Activated naive CD8-positive, alpha-beta T cell treated with anti-CD3 and anti-CD28 coated beads for 36 hours (primary cell): Measurements from ENCODE around the gene RSAD1. TPM values are rescaled to one million over a fixed set of nuclear protein-coding genes. Genes with fewer than 3 reads are reported as not detected.

Experiments used
- DNase-seq: peaks from one replicate; pipeline ENCODE4 v3.0.0; 2021
- H3K27ac Mint-ChIP-seq: one replicate; pipeline ENCODE4 v1.8.0; 2022; ENCODE audit warnings: mild to moderate bottlenecking, moderate library complexity, mixed read lengths
- H3K27me3 Mint-ChIP-seq: one replicate; pipeline ENCODE4 v1.8.0; 2022; ENCODE audit warnings: mild to moderate bottlenecking, mixed read lengths
- H3K36me3 Mint-ChIP-seq: one replicate; pipeline ENCODE4 v1.8.0; 2021; ENCODE audit warnings: mild to moderate bottlenecking, mixed read lengths
- H3K4me1 Mint-ChIP-seq: one replicate; pipeline ENCODE4 v1.8.0; 2021; ENCODE audit warnings: mixed read lengths
- H3K4me3 Mint-ChIP-seq: one replicate; pipeline ENCODE4 v1.8.0; 2022; ENCODE audit warnings: mild to moderate bottlenecking, moderate library complexity, mixed read lengths
- H3K9me3 Mint-ChIP-seq: one replicate; pipeline ENCODE4 v1.8.0; 2022; ENCODE audit warnings: mixed read lengths
- total RNA-seq, 2 experiments: library from RNA; stranded (reverse); gene quantifications; one replicate each; pipeline ENCODE4 v1.2.3, GENCODE V29; 2021

RSAD1 gene
- total RNA-seq, 2 experiments from 2014 or later, result 36.5 to 37.0 TPM

DNA sequence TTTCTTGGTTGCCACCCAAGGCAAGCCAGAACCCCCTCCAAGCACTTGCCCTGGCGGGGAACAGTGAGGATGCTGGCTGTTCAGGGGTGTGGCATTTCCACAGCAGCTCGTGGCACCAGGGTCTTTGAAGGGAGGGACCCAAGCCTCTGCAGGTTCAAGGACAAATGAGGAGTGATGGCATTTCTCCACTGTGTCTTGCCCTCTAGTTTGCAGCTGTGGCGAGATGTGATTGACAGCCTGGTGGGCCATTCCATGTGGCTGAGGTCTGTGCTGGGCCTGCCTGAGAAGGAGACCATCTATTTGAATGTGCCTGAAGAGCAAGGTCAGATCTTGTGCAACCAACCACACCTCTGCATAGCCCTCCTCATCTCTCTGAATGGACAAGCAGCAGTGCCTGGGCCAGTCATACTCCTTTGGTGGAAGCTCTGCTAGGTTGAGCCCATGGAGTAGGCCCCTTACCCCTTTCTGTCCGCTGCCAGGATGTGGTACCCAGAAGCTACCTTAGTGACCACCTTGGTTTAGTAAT lies 49.4 kb downstream of the RSAD1 start:
- Mint-ChIP-seq H3K27me3 (peaks cover 47% of the 10 kb centered on the region), H3K4me1 (no peaks in the 10 kb centered on the region), H3K9me3 (no peaks in the 10 kb centered on the region), H3K27ac (no peak overlapping the region), H3K36me3 (no peaks in the 10 kb centered on the region), H3K4me3 (no peak overlapping the region)
- DNase-seq, result no peak

DNA sequence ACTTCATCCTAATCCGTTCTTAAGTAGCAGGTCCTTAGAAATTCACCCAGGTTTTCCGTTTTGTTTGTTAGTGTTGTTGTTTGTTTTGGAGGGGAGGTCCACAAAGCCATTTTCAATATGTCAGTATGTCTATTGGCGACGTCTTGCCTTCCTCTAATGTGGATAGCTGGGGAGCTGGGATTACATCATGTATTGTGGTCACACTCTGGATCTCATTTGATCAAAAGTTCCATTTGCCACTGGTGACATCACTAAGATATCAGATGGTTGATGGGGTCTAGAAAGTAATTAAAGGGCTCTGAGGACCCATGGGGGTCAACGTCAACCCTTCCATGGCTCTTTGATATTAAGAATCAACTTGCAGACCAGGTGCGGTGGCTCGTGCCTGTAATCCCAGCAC lies 51.2 kb downstream of the RSAD1 start:
- Mint-ChIP-seq H3K36me3 (no peaks in the 10 kb centered on the region), H3K4me3 (no peak overlapping the region), H3K9me3 (no peaks in the 10 kb centered on the region), H3K27ac (no peak overlapping the region), H3K4me1 (peaks cover 13% of the 10 kb centered on the region), H3K27me3 (peaks cover 64% of the 10 kb centered on the region)
- no peak for DNase-seq

DNA sequence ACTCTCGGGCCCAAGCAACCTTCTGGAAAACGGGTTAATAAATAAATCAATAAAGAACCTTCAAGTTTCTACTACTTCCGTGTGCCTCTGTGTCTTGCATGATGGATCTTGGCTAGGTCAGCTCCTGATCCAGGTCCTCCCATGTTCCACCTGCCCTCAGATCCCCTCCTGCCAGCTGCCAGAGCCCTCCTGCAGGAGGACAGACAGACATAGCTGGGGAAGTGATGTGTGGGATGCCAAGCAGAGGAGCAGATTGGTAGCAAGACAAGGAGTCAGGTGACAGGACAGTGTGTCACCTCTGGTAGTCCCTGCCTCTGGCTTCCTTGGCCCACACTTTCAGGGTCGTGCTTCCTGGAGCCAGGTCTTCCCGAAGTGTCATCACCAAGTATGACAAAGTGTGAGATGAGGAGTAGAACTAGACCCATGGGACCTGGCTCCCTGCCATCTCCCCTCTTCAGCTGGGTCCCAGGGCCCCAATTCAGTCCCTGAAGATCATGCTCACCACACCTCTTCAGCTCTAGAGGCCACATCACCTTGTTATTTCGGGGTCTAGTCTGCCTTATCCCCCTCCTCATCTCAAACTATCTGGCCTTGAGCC lies 52.9 kb downstream of the RSAD1 start:
- Mint-ChIP-seq H3K36me3 (no peaks in the 10 kb centered on the region), H3K4me1 (peaks cover 13% of the 10 kb centered on the region)

DNA sequence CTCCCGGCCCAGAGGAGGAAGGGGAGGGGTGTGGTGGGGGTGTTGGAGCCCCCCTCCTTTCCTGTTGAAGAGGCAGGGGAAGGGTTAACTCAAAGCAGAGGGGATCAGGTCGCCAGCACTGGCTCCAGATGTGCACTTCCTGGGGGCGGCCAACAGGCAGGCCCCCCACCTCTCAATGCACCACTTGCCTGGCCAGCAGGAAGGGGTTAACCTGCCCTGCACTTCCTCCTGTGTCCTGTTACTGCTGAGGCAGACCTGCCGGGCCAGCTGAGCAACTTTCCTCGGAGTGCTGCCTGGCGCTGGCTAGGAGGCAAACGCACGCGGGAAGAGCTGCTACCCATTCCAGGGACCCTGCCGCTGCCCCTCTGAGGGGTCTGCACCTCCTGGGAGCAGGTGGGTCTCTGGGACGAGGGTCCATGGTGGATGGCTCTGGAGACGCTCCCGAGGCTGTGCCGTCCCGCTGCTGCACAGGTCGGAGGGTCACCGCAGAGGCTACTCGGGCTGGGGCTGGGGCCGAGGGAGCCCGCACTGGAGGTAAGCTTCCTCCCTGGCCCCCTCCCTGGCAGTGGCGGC lies 53.9 kb downstream of the RSAD1 start, which contains the start of gene EPN3:
TSS of gene EPN3 (plus strand) at position 284 of the 573 bp plus-strand sequence. CDS start 3,822 bp downstream, outside the sequence.
- Mint-ChIP-seq H3K4me3 (no peak within 1 kb of the TSS), H3K27ac (no peak within 1 kb of the TSS), H3K27me3 (peaks cover 67% of the 10 kb centered on the region), H3K36me3 (no peaks in the 10 kb centered on the region), H3K4me1 (peaks cover 13% of the 10 kb centered on the region), H3K9me3 (no peaks in the 10 kb centered on the region)
- DNase-seq, result no peak

More for the DNA sequence above, 52.9 kb downstream of the RSAD1 start:
- Mint-ChIP-seq H3K9me3 (no peaks in the 10 kb centered on the region), H3K27ac (no peak overlapping the region), H3K27me3 (peaks cover 67% of the 10 kb centered on the region), H3K4me3 (no peak overlapping the region)
- no peak for DNase-seq

DNA sequence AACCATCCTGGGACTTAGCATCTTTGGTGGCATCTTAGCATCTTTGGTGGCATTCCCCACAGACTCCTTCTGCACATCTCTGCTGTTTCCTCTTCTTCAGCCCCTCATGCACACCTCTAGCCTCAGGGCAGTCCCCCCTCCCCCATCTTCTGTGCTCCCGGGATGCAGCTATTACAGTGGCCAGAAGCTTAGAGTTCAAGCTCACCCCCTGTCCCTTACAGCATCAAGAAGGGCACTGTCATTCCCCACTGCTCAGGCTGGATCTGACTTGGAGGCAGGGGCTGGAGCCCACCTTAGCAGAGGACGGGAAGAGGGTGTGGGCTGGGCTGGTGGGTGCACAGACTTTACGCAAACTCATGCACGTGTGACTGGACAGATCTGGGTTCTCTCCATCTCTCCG lies 54.5 kb downstream of the RSAD1 start:
- peaks cover 67% of the 10 kb centered on the region for H3K27me3 Mint-ChIP-seq
- no peaks in the 10 kb centered on the region for H3K9me3 Mint-ChIP-seq
- no peak for DNase-seq
- no peaks in the 10 kb centered on the region for H3K36me3 Mint-ChIP-seq
- no peak overlapping the region for H3K27ac Mint-ChIP-seq
- H3K4me3 Mint-ChIP-seq, result no peak overlapping the region
- peaks cover 13% of the 10 kb centered on the region for H3K4me1 Mint-ChIP-seq

DNA sequence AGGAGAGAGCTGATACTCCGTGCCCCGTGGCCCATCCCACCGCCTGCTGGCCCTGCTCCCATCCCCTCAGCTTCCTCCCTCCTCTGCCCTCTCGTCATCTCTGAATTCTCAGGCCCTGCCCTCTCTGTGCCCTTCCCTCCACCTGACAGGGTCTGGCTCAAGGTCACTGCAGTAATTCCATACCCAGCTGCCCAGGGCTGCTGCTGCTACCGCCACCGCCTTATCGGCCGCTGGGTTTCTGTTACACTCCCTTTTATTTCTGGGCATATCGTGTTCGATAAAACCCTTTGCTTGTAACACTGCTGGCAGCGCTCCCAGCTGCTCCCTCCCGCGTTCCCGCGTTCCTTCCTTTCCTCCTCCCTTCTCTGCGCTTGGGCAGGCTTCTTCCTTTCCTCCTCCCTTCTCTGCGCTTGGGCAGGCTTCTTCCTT lies 55.1 kb downstream of the RSAD1 start:
- peaks cover 15% of the 10 kb centered on the region for H3K4me1 Mint-ChIP-seq
- H3K27ac Mint-ChIP-seq, result no peak overlapping the region
- H3K27me3 Mint-ChIP-seq, result peaks cover 62% of the 10 kb centered on the region

DNA sequence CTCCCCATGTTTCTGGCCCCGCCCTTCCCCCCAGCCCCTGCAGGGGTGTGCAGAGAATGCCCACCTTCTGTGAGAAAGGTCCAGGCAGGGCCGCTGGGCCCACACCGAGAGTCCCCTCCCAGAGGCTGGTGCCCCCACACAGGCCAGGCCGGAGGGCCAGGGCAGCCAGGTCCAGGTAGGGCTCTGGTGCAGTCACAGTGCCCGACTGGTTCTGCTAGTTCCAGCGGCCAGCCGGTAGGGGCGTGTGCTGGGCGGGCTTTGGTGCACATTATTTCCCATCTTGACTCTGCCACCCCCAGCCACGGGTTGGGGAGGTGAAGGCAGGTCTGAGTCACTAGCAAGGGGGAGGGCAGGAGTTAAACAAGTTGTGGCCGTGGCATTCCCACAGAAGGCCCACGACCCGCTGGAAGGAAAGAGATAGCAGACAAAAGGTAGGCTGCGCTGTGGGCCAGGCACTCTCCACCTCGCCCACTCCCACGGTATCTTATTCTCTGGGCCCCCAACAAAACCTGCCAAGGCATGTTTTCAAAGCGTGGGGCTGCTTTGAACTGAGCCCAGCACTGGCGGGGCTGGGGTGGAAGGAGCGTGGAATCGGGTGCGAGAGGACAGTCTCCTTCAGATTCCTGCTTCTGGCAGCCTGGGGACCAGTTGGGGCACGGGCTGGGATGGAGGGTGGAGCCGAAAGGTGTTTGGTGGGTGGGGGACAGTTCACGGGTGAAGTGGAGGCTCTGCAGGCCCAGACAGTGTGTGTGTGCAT lies 55.7 kb downstream of the RSAD1 start:
- Mint-ChIP-seq H3K27ac (no peak overlapping the region), H3K27me3 (peaks cover 55% of the 10 kb centered on the region), H3K9me3 (no peaks in the 10 kb centered on the region), H3K4me1 (peaks cover 15% of the 10 kb centered on the region), H3K4me3 (no peak overlapping the region), H3K36me3 (no peaks in the 10 kb centered on the region)
- DNase-seq, result peak; percentile 38

More for the DNA sequence above, 55.1 kb downstream of the RSAD1 start:
- no peak for DNase-seq
- Mint-ChIP-seq H3K9me3 (no peaks in the 10 kb centered on the region), H3K4me3 (no peak overlapping the region), H3K36me3 (no peaks in the 10 kb centered on the region)

DNA sequence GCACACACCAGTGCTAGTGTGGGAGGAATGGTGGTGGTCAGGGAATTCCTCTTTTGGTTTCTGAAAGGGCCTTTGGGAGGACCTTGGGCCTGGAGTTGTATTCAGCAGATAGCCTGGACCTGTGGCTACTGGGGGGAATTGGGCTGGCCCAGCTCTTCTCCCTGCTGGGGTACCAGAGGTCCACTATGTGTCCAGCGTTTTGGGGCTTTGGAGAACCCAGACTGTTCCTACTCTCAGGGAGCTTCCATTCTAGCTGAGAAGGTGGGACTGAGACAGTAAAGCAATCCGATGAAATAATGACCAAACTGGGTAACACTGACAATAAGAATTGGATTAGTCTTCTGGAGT lies 56.3 kb downstream of the RSAD1 start:
- Mint-ChIP-seq H3K9me3 (no peaks in the 10 kb centered on the region), H3K4me3 (no peak overlapping the region), H3K4me1 (peaks cover 15% of the 10 kb centered on the region), H3K36me3 (no peaks in the 10 kb centered on the region), H3K27me3 (peaks cover 49% of the 10 kb centered on the region), H3K27ac (no peak overlapping the region)
- no peak for DNase-seq

DNA sequence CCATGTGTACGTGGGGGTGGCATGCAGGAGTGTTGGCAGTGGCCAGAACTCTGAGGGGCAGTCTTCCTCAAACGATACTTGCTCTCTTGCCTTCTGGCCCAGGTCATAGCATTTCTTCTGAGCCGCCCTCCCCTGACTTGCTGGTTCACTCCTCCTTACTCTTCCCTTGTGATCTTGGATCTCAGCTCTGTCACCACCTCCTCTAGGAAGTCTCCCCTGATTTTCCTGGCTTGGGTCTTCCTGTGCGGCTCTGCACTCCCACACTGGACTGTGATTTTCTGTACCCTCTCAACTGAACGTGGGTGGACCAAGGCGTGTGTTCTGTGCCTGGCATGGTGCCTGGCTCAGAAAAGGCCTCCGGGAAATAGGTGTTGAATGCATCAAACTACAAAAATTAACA lies 56.7 kb downstream of the RSAD1 start:
- Mint-ChIP-seq H3K27me3 (peaks cover 45% of the 10 kb centered on the region), H3K27ac (no peak overlapping the region), H3K36me3 (no peaks in the 10 kb centered on the region), H3K4me1 (peaks cover 15% of the 10 kb centered on the region), H3K4me3 (no peak overlapping the region), H3K9me3 (no peaks in the 10 kb centered on the region)
- no peak for DNase-seq

Other genes with a start within 250 kb of the RSAD1 start
- not detected for gene TMEM92, start 204.4 kb upstream of the RSAD1 start, total RNA-seq
- gene XYLT2, start 132.7 kb upstream of the RSAD1 start, total RNA-seq, result 10 to 100 TPM; 17.7 to 19.6 TPM
- gene MRPL27, start 105.7 kb upstream of the RSAD1 start, total RNA-seq, result 10 to 100 TPM; 72.1 to 75.1 TPM
- 10 to 100 TPM; 34.0 to 34.4 TPM for gene EME1, start 105.6 kb upstream of the RSAD1 start, total RNA-seq
- 100 to 1,000 TPM; 110 to 112 TPM for gene LRRC59, start 81.3 kb upstream of the RSAD1 start, total RNA-seq
- gene ACSF2, start 52.6 kb upstream of the RSAD1 start, total RNA-seq, result 1 to 10 TPM; 9.2 to 9.7 TPM
- not detected for gene CHAD, start 10.0 kb upstream of the RSAD1 start, total RNA-seq
- gene MYCBPAP, start 29.6 kb downstream of the RSAD1 start, total RNA-seq, result 1 to 10 TPM in 1 of 2 experiments, under 1 TPM in 1; 0.56 to 1.1 TPM
- gene EPN3, start 53.9 kb downstream of the RSAD1 start, total RNA-seq, result not detected
- gene SPATA20, start 68.3 kb downstream of the RSAD1 start, total RNA-seq, result 10 to 100 TPM; 32.4 to 36.3 TPM
- under 1 TPM in 1 of 2 experiments, not detected in 1; 0.06 TPM for gene CACNA1G, start 81.9 kb downstream of the RSAD1 start, total RNA-seq
- gene ABCC3, start 156.0 kb downstream of the RSAD1 start, total RNA-seq, result not detected
- 10 to 100 TPM; 39.5 to 40.2 TPM for gene ANKRD40, start 229.1 kb downstream of the RSAD1 start, total RNA-seq
- gene LUC7L3, start 240.7 kb downstream of the RSAD1 start, total RNA-seq, result 100 to 1,000 TPM; 108 to 116 TPM